NOMO-1 treated with dmso at 0.1 percent for 144 hours (cell line): ENCODE results near the gene TMEM132A.

ENCODE experiments used
- DNase-seq: peaks from one replicate; lab custom pipeline; 2025; ENCODE audit not compliant: unreplicated experiment; lab: John Stamatoyannopoulos, UW

The TMEM132A gene

DNA sequence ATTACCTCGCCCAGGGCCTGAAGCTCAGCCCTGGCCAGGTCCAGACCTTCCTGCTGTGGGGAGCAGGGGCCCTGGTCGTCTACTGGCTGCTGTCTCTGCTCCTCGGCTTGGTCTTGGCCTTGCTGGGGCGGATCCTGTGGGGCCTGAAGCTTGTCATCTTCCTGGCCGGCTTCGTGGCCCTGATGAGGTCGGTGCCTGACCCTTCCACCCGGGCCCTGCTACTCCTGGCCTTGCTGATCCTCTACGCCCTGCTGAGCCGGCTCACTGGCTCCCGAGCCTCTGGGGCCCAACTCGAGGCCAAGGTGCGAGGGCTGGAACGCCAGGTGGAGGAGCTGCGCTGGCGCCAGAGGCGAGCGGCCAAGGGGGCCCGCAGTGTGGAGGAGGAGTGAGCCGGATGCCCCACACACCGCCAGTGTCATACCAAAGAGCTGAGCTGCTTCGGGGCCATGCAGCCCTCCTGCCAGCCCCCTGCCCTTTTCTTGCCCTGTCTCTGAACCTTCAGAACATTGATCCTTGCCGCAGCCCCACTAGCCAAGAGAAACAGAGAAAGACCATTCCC is 2.4 kb upstream of the TMEM132A start:
- no peak for DNase-seq

DNA sequence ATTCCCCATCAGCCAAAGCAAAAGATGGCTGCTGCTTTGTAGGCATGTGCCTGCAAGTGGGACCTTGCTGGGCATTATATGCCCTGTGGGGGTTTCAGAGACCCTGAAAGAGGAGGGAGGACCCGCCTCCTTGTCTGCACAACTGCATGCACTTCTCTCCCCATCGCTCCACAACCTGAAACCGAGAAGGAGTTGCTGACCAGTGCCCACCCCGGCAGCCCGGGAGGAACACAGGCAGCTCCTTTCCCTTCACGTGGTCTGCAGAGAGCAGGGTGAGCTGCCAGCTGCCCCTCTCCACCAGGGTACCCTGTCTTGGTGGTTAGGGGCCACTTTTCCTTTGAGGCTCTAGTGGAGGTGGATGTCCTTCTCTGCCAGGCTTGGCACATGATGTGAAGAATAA is 1.4 kb upstream of the TMEM132A start:
- DNase-seq: no peak

DNA sequence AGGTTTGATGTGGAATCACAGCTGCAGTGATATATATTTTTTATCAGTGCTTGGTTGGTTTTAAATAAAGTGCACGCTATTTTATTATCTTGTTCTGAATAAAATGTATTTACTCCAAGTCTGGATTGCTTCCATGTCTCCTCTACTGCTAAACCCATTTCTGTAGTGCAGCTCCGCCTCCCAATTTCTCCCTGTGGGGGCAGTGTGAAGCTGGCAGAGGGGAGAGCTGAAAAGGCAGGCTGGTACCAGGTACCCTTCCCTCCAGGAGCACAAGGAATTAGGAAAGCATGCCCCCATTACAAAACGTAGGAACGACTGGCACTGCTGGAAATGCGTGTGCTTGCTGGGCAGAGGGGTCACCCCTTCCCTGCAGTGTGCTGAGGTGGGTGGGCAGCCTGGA is 934 bp upstream of the TMEM132A start:
- no peak for DNase-seq

DNA sequence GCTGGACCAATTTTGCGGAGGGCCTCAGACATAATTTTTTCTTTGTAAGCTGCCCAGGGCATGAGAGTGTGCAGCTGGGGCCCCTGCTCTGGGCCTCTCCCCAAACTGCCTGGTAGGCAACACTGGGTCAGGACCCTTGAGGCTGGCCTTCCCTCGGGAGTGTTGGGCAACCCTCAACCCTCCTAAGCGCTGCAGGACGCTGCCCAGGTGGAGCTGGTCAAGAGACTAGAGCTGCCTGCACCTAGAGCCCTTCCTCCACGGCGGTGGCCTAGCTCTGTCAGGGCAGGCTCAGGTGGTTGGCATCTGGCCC is 505 bp upstream of the TMEM132A start:
- DNase-seq: no peak

GRCh38 chr11:60924906-60925853 is 920 bp downstream of the TMEM132A start:
- DNase-seq: no peak

DNA sequence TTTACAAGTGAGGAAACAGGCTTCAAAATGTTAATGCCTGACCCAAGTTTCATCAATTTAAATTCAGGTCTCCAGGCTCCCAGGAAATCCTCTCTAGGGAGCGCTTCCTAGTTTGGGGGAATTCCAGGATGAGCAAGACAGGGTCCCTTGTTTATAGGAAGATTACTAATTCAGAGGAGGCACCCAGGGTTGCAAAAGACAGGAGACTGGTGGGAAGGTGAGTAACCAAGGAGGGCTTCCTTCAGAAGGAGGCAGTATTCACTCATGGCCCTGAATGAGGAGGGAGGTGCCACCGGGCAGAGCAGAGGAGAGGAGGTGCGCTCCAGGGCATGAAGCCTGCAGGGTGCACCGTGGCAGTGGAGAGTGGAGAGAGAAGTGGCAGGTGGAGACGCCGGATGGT is 1.6 kb downstream of the TMEM132A start:
- DNase-seq: no peak

GRCh38 chr11:60926500-60926899 is 2.2 kb downstream of the TMEM132A start:
- no peak for DNase-seq

GRCh38 chr11:60927061-60927592 is 2.9 kb downstream of the TMEM132A start:
- no peak for DNase-seq

GRCh38 chr11:60927600-60927999 is 3.3 kb downstream of the TMEM132A start:
- DNase-seq: no peak

GRCh38 chr11:60928563-60929001 is 4.3 kb downstream of the TMEM132A start:
- no peak for DNase-seq

- no peak for DNase-seq
Measured at GRCh38 chr11:60929764-60930163, 5.5 kb downstream of the TMEM132A start.

GRCh38 chr11:60930394-60930793 is 6.1 kb downstream of the TMEM132A start:
- DNase-seq: no peak

DNA sequence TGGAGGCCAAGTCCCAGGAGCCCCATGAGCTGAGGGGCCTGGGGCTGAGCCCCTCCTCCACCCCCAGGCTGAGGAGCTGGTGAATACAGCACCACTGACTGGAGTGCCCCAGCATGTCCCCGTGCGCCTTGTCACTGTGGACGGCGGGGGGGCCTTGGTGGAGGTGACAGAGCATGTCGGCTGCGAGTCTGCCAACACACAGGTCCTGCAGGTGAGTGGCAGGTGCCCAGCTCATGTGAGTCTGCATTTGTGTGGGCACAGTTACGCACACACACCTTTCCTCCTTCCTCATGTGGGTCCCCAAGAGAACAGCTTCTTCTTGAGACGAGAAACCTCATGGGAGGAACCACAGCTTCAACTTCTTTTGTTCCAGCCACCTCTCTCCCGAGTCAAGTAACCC is 7.7 kb downstream of the TMEM132A start:
- DNase-seq: no peak

DNA sequence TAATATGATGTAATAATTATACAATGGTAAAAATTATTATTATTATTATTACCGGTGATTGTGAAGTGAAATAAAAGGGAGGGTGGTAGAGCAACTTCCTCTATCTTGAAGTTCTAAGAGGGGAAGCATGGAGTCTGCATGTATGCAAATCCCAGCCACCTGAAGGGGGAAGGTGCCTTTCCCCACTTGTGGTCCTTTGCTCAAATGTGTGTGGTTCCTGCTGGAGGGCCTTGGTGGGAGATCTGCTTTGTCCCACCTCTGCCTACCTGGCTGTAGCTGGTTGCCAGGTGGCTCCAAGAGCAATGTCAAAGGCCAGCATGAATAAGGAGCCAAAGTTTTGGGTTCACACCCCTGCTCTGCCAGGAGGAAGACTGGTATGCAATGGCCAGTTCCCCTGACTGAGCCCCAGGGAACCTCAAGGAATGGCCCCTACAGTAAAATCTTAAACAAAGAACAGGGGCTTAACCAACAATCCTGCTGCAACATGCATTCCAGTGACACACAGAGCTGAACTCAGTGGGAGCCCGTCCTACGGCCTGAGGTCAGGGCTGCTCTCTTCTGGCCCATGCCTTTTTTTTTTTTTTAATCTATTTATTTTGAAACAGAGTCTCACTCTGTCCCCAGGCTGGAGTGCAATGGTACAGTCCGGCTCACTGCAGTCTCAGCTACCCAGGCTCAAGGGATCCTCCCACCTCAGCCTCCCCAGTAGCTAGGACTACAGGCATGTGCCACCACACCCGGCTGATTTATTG is 8.5 kb downstream of the TMEM132A start:
- DNase-seq: no peak

- DNase-seq: no peak
Measured at GRCh38 chr11:60933416-60934123, 9.3 kb downstream of the TMEM132A start.

DNA sequence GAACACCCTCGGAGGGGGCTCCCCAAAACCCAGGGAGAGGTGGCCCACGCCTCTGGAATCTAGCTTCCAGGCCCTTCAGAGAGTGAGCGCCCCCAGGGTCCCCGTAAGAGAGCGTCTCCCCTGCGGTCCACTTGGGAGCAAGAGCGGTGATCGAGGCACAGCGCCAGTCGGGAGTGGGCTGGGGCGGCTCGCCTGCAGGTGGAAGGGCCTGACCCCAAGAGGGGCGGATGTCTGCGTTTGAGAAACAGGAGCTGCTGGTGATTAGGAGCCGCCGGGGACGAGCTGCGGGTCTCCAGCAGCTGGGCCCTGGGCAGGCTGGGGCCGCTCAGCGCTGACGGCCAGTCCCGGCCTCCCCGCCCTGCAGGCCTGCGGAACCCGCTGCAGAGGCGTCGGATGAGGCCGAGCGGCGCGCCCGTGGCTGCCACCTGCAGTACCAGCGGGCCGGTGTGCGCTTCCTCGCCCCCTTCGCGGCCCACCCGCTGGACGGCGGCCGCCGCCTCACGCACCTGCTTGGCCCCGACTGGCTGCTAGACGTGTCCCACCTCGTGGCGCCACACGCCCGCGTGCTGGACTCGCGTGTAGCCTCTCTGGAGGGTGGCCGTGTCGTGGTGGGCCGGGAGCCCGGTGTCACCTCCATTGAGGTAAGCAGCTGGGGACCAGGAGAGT is 10.0 kb downstream of the TMEM132A start:
- DNase-seq: no peak

- DNase-seq: no peak
Measured at GRCh38 chr11:60934790-60935605, 10.7 kb downstream of the TMEM132A start.

DNA sequence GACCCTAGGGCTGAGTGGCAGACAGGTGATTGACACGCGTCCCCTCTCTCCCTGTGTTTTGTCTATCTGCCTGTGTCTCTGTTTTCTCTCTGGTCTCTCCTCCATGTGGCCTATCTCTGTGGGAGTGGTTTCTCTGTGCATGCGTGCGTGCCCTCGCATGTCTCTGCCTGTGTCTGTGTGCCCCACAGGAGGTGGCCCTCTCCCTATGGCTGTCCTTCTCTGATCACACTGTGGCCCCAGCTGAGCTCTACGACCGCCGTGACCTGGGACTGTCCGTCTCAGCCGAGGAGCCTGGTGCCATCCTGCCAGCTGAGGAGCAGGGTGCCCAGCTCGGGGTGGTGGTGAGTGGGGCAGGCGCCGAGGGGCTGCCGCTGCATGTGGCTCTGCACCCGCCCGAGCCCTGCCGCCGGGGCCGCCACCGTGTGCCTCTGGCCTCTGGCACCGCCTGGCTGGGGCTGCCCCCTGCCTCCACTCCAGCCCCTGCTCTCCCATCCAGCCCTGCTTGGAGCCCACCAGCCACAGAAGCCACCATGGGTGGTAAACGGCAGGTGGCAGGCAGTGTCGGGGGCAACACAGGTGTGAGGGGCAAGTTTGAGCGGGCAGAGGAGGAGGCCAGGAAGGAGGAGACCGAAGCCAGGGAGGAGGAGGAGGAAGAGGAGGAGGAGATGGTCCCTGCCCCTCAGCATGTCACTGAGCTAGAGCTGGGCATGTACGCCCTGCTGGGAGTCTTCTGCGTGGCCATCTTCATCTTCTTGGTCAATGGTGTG is 11.6 kb downstream of the TMEM132A start:
- no peak for DNase-seq
